Muscle of back (tissue), 13 donors: ENCODE measurements around the gene SHD. TPM values are rescaled to one million over a fixed set of nuclear protein-coding genes. Genes with fewer than 3 reads are reported as not detected.
"Not testable (repeated sequence)": the region's sequence is repeated elsewhere in the genome, so short reads cannot be mapped to it uniquely, and the experiment has no call there.

Experiments used
- DNase-seq, 3 donors: peaks; one replicate each; pipeline versions ENCODE4 v3.0.0 to v3.0.0-alpha.2; 2013
- long read RNA-seq, 9 donors: transcript quantifications; one replicate each; lab custom pipeline, GENCODE V29; 2026
- polyA plus RNA-seq, 10 donors: library from polyadenylated mRNA; unstranded; fragments of 120-200 nt; gene quantifications; one replicate each; pipeline ENCODE4 v1.2.1, GENCODE V29; 2013; ENCODE audit not compliant: insufficient read length in 10 of 10

SHD gene
- polyA plus RNA-seq = 100 to 1,000 TPM in 1 of 10 donors, 10 to 100 TPM in 9; 54.4 to 115 (median 82.2) TPM
- long read RNA-seq, donor 1, transcript SHD-201 (6 exons, 2,577 nt) = major isoform, 24 of 34 reads
- long read RNA-seq, donor 1, partial matches to known transcripts = 6 of 34 reads
- long read RNA-seq, donor 1, other reads (novel, unspliced or antisense) = 0 of 34 reads
- long read RNA-seq, donor 2, transcript SHD-201 (6 exons, 2,577 nt) = major isoform, 27 of 33 reads
- long read RNA-seq, donor 2, partial matches to known transcripts = 5 of 33 reads
- long read RNA-seq, donor 2, other reads (novel, unspliced or antisense) = 0 of 33 reads
- long read RNA-seq, donor 3 = 0 reads
- long read RNA-seq, donor 4, transcript SHD-201 (6 exons, 2,577 nt) = major isoform, 21 of 22 reads
- long read RNA-seq, donor 4, partial matches to known transcripts = 0 of 22 reads
- long read RNA-seq, donor 4, other reads (novel, unspliced or antisense) = 0 of 22 reads
- long read RNA-seq, donor 5, transcript SHD-201 (6 exons, 2,577 nt) = major isoform, 18 of 36 reads
- long read RNA-seq, donor 5, partial matches to known transcripts = 16 of 36 reads
- long read RNA-seq, donor 5, other reads (novel, unspliced or antisense) = 0 of 36 reads
- long read RNA-seq, donor 6, transcript SHD-201 (6 exons, 2,577 nt) = major isoform, 20 of 26 reads
- long read RNA-seq, donor 6, partial matches to known transcripts = 6 of 26 reads
- long read RNA-seq, donor 6, other reads (novel, unspliced or antisense) = 0 of 26 reads
- long read RNA-seq, donor 7, transcript SHD-201 (6 exons, 2,577 nt) = major isoform, 23 of 29 reads
- long read RNA-seq, donor 7, partial matches to known transcripts = 5 of 29 reads
- long read RNA-seq, donor 7, other reads (novel, unspliced or antisense) = 0 of 29 reads
- long read RNA-seq, donor 8, transcript SHD-201 (6 exons, 2,577 nt) = major isoform, 10 of 13 reads
- long read RNA-seq, donor 8, partial matches to known transcripts = 0 of 13 reads
- long read RNA-seq, donor 8, other reads (novel, unspliced or antisense) = 0 of 13 reads
- long read RNA-seq, donor 9, partial matches to known transcripts = 0 of 4 reads
- long read RNA-seq, donor 9, other reads (novel, unspliced or antisense) = 0 of 4 reads

GRCh38 chr19:4278419-4279266 lies at the start of gene SHD:
TSS of gene SHD (plus strand) at chr19:4279266. CDS start at chr19:4280064, 798 bp downstream.
- peak; percentile 52 to 74 (median 61) for DNase-seq

GRCh38 chr19:4230237-4230636 lies 48.8 kb upstream of the SHD start:
- not testable (repeated sequence) for DNase-seq

GRCh38 chr19:4231521-4231920 lies 47.5 kb upstream of the SHD start:
- not testable (repeated sequence) for DNase-seq

GRCh38 chr19:4232139-4232538 lies 46.9 kb upstream of the SHD start:
- DNase-seq = not testable (repeated sequence)

- peak in 1 of 3 donors; percentile 50 for DNase-seq
Observed at GRCh38 chr19:4232614-4233281, 46.3 kb upstream of the SHD start.

GRCh38 chr19:4233282-4233853 lies 45.7 kb upstream of the SHD start:
- peak in 1 of 3 donors; percentile 54 for DNase-seq

- no peak for DNase-seq
Observed at GRCh38 chr19:4234142-4234861, 44.8 kb upstream of the SHD start.

- no peak for DNase-seq
Observed at GRCh38 chr19:4234862-4235201, 44.2 kb upstream of the SHD start.

GRCh38 chr19:4237510-4237909 lies 41.6 kb upstream of the SHD start:
- not testable (repeated sequence) for DNase-seq

- no peak for DNase-seq
Observed at GRCh38 chr19:4238831-4239230, 40.2 kb upstream of the SHD start.

- DNase-seq = no peak
Observed at GRCh38 chr19:4241824-4242430, 37.1 kb upstream of the SHD start.

- DNase-seq = not testable (repeated sequence)
Observed at GRCh38 chr19:4245938-4246337, 33.1 kb upstream of the SHD start.

- peak; percentile 99 for DNase-seq
Observed at GRCh38 chr19:4246767-4247593, 32.1 kb upstream of the SHD start, which contains the start of gene YJU2. TSS of gene YJU2 (plus strand) at chr19:4247080. CDS start at chr19:4247147, 67 bp downstream.

GRCh38 chr19:4256563-4256962 lies 22.5 kb upstream of the SHD start:
- no peak for DNase-seq

- no peak for DNase-seq
Observed at GRCh38 chr19:4257025-4257424, 22.0 kb upstream of the SHD start.

GRCh38 chr19:4258181-4258580 lies 20.9 kb upstream of the SHD start:
- DNase-seq = no peak

- no peak for DNase-seq
Observed at GRCh38 chr19:4260613-4261191, 18.4 kb upstream of the SHD start.

- DNase-seq = no peak
Observed at GRCh38 chr19:4264812-4265211, 14.3 kb upstream of the SHD start.
